HCT116 (cell line): ENCODE data around the gene OASL. TPM values are rescaled to one million over a fixed set of nuclear protein-coding genes. Genes with fewer than 3 reads are reported as not detected.

Experiments used
- ATAC-seq: fragments of 200-7000 bp; cut with Tn5 transposase; 2 replicates; pipeline ENCODE4 v1.9.1; 2020; ENCODE audit warnings: mild to moderate bottlenecking, moderate library complexity
- BruUV-seq: library from RNA; stranded (reverse); fragments of 400-500 nt; replicated peaks from 2 replicates; lab custom pipeline; 2021; lab: Mats Ljungman, UMichigan
- CTCF ChIA-PET: fragments of 300-600 bp; sonication (Branson Sonifier 250); formaldehyde crosslinking; loops from one replicate; lab custom pipeline; 2021; ENCODE audit warnings: antibody characterized with exemption; lab: Charles Lee
- POLR2A ChIA-PET: fragments of 300-600, 350-600 bp; sonication (Branson Sonifier 250); formaldehyde crosslinking; loops from one replicate; lab custom pipeline; 2021; ENCODE audit warnings: antibody characterized with exemption; lab: Charles Lee
- RAD21 ChIA-PET, 2 experiments: fragments of 300-600 bp; sonication (Branson Sonifier 250); formaldehyde crosslinking; loops; one replicate each; lab custom pipeline; 2023; ENCODE audit warnings: low total read pairs in 2 of 2; ENCODE audit not compliant: uncharacterized antibody in 2 of 2, unreplicated experiment in 2 of 2, low non-redundant PET in 1 of 2; lab: Charles Lee
- DNase-seq: peaks from one replicate; pipeline ENCODE4 v3.0.0-alpha.2; 2010; ENCODE audit warnings: low read depth, low spot score
- H2AFZ ChIP-seq: fragments of 200-600 bp; shearing (Covaris generic), sonication (generic); 2 replicates; pipeline ENCODE4 v1.6.1; 2017; ENCODE audit warnings: low read depth, mixed run types, mixed read lengths, antibody characterized with exemption, low read length; ENCODE audit not compliant: poor library complexity, severe bottlenecking
- H3K27ac ChIP-seq: 2 replicates; pipeline ENCODE4 v1.5.1; 2012; ENCODE audit warnings: low read depth, low read length
- H3K27me3 ChIP-seq: fragments of 200-600 bp; sonication (generic); 2 replicates; pipeline ENCODE4 v1.6.1; 2016; ENCODE audit warnings: mixed run types, low read length, mixed read lengths; ENCODE audit not compliant: insufficient read depth
- H3K36me3 ChIP-seq, 2 experiments: fragments of 200-500 bp in 1 of 2; fragments of 200-600 bp in 1 of 2; sonication (Bioruptor generic) in 1 of 2; sonication (generic) in 1 of 2; 2 replicates each; pipeline versions ENCODE4 v1.5.1 to v1.6.1; 2014 to 2016; ENCODE audit warnings: low read length in 2 of 2, inconsistent platforms in 1 of 2, mixed read lengths in 1 of 2, mixed run types in 1 of 2; ENCODE audit not compliant: insufficient read depth in 2 of 2, control insufficient read depth in 1 of 2
- H3K4me1 ChIP-seq, 2 experiments: fragments of 200-600 bp in 1 of 2; sonication (generic) in 1 of 2; 2 replicates each; pipeline versions ENCODE4 v1.5.1 to v1.6.1; 2012 to 2017; ENCODE audit warnings: low read length in 2 of 2, inconsistent platforms in 1 of 2, mild to moderate bottlenecking in 1 of 2, mixed read lengths in 1 of 2, mixed run types in 1 of 2, moderate library complexity in 1 of 2; ENCODE audit not compliant: insufficient read depth in 2 of 2, control insufficient read depth in 1 of 2
- H3K4me2 ChIP-seq: fragments of 200-600 bp; sonication (generic); 2 replicates; pipeline ENCODE4 v1.6.1; 2017; ENCODE audit warnings: mixed run types, low read length, mixed read lengths
- H3K4me3 ChIP-seq, 2 experiments: fragments of 200-600 bp in 1 of 2; sonication (generic) in 1 of 2; replicated peaks in 1 of 2; 2 replicates each; pipeline ENCODE4 v1.5.1; 2011 to 2016; ENCODE audit warnings: low read length in 2 of 2, control low read depth in 1 of 2, low read depth in 1 of 2, mild to moderate bottlenecking in 1 of 2, mixed read lengths in 1 of 2, mixed run types in 1 of 2
- H3K79me2 ChIP-seq: fragments of 200-600 bp; sonication (generic); 2 replicates; pipeline ENCODE4 v1.6.1; 2017; ENCODE audit warnings: mild to moderate bottlenecking, mixed run types, low read length, moderate library complexity, mixed read lengths; ENCODE audit not compliant: insufficient read depth
- H3K9ac ChIP-seq: fragments of 200-600 bp; sonication (generic); 2 replicates; pipeline ENCODE4 v1.6.1; 2016; ENCODE audit warnings: low read length, mixed read lengths
- H3K9me2 ChIP-seq: fragments of 200-600 bp; sonication (generic), shearing (Covaris generic); 2 replicates; pipeline ENCODE4 v1.6.1; 2017; ENCODE audit warnings: mixed run types, mild to moderate bottlenecking, moderate library complexity; ENCODE audit not compliant: insufficient read depth
- H3K9me3 ChIP-seq, 2 experiments: fragments of 200-500 bp in 1 of 2; fragments of 200-600 bp in 1 of 2; sonication (Bioruptor generic) in 1 of 2; sonication (generic) in 1 of 2; 2 replicates each; pipeline ENCODE4 v1.6.1; 2014 to 2017; ENCODE audit warnings: low read length in 2 of 2, mixed read lengths in 2 of 2, inconsistent platforms in 1 of 2, low read depth in 1 of 2, mild to moderate bottlenecking in 1 of 2, mixed run types in 1 of 2, moderate library complexity in 1 of 2; ENCODE audit not compliant: control insufficient read depth in 1 of 2, insufficient read depth in 1 of 2
- H4K20me1 ChIP-seq: fragments of 200-600 bp; sonication (generic), shearing (Covaris generic); 2 replicates; pipeline ENCODE4 v1.6.1; 2017; ENCODE audit warnings: mixed run types, mild to moderate bottlenecking, moderate library complexity; ENCODE audit not compliant: insufficient read depth
- CBX3 ChIP-seq: IDR thresholded peaks from 2 replicates; pipeline ENCODE4 v1.6.1; 2012; ENCODE audit warnings: low read depth
- CEBPB ChIP-seq: IDR thresholded peaks from 2 replicates; pipeline ENCODE4 v1.6.1; 2012; ENCODE audit warnings: low read depth
- EGR1 ChIP-seq: IDR thresholded peaks from 2 replicates; pipeline ENCODE4 v1.6.1; 2012; ENCODE audit warnings: low read depth
- ELF1 ChIP-seq: IDR thresholded peaks from 2 replicates; pipeline ENCODE4 v1.6.1; 2012; ENCODE audit warnings: low read depth, borderline replicate concordance
- EZH2 ChIP-seq: fragments of 200-600 bp; sonication (generic); IDR thresholded peaks from 2 replicates; pipeline ENCODE4 v1.6.1; 2017; ENCODE audit warnings: antibody characterized with exemption, mixed run types
- EZH2phosphoT487 ChIP-seq: fragments of 200-600 bp; IDR thresholded peaks from 2 replicates; pipeline ENCODE4 v1.6.1; 2018; ENCODE audit warnings: antibody characterized with exemption, borderline replicate concordance
- JUND ChIP-seq: IDR thresholded peaks from 2 replicates; pipeline ENCODE4 v1.6.1; 2012
- MAX ChIP-seq: IDR thresholded peaks from 2 replicates; pipeline ENCODE4 v1.6.1; 2012
- POLR2A ChIP-seq: IDR thresholded peaks from 2 replicates; pipeline ENCODE4 v1.7.0; 2011; ENCODE audit warnings: borderline replicate concordance; ENCODE audit not compliant: insufficient read depth, insufficient read length; ENCODE audit errors: extremely low read depth
- POLR2AphosphoS5 ChIP-seq: IDR thresholded peaks from 2 replicates; pipeline ENCODE4 v1.6.1; 2011; ENCODE audit warnings: mild to moderate bottlenecking, low read depth, low read length, moderate library complexity
- RAD21 ChIP-seq: IDR thresholded peaks from 2 replicates; pipeline ENCODE4 v1.6.1; 2012; ENCODE audit warnings: low read depth, mild to moderate bottlenecking
- SIN3A ChIP-seq: IDR thresholded peaks from 2 replicates; pipeline ENCODE4 v1.6.1; 2012; ENCODE audit warnings: low read depth
- SRF ChIP-seq: IDR thresholded peaks from 2 replicates; pipeline ENCODE4 v1.6.1; 2012; ENCODE audit warnings: low read depth
- TCF7L2 ChIP-seq: IDR thresholded peaks from 2 replicates; pipeline ENCODE4 v1.7.0; 2011; ENCODE audit warnings: borderline replicate concordance, inconsistent platforms; ENCODE audit not compliant: insufficient read depth, insufficient read length; ENCODE audit errors: extremely low read depth
- YY1 ChIP-seq: IDR thresholded peaks from 2 replicates; pipeline ENCODE4 v1.6.1; 2011; ENCODE audit warnings: low read length, low read depth, moderate library complexity, mild to moderate bottlenecking; ENCODE audit not compliant: insufficient replicate concordance; ENCODE audit errors: extremely low read depth
- ZBTB33 ChIP-seq: IDR thresholded peaks from 2 replicates; pipeline ENCODE4 v1.6.1; 2011; ENCODE audit warnings: mild to moderate bottlenecking, low read length, moderate library complexity; ENCODE audit not compliant: insufficient replicate concordance; ENCODE audit errors: extremely low read depth
- ZFX ChIP-seq: fragments of 450-650 bp; IDR thresholded peaks from 2 replicates; pipeline ENCODE4 v1.6.1; 2017
- intact Hi-C: fragments of 100-400 bp; cut with micrococcal nuclease; formaldehyde crosslinking; loops from 2 replicates; pipeline ENCODE4 v1.10.0; 2022
- total RNA-seq: library from RNA; stranded (reverse); gene quantifications from one replicate; pipeline ENCODE4 v1.2.1, GENCODE V29; 2021; ENCODE audit not compliant: unreplicated experiment
- TF ChIP-seq, protein P1 (sequence below): IDR thresholded peaks from 2 replicates; pipeline ENCODE4 v1.6.1; 2012

OASL gene
- total RNA-seq, 1 experiment from 2014 or later: 4.1 TPM

DNA sequence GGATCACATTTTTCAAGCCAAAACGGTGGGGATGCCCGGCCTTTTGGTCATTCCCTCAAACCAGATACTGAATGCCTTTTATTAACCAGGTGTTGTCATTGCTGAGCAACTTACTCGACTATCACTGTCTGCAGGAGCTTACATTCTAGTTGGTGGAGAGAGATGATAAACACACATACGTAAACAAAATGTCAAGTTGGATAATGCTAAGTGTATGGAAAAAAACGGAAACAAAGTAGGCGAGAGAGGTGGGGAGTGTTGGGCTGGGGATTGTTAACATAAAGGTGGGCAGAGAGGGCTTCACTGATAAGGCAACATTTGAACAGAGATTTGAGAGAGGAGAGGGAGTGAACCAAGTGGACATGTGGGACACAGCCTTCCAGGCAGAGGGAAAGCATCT lies 27.2 kb downstream of the OASL start:
- Histone ChIP-seq H3K27ac (no peak overlapping the region), H3K9me3 (no peaks in the 10 kb centered on the region), H3K27me3 (no peaks in the 10 kb centered on the region), H3K36me3 (peaks cover 9 to 17% of the 10 kb centered on the region in 2 experiments; a peak in 2 of 4 replicates), H3K9ac (no peak overlapping the region), H4K20me1 (no peaks in the 10 kb centered on the region), H3K4me2 (no peak overlapping the region), H3K4me3 (no peak overlapping the region), H2AFZ (no peak overlapping the region), H3K79me2 (peaks cover 16% of the 10 kb centered on the region), H3K4me1 (peaks cover 5 to 7% of the 10 kb centered on the region in 2 experiments; a peak in 3 of 4 replicates), H3K9me2 (no peaks in the 10 kb centered on the region)
- RAD21 ChIA-PET: no interaction called here
- CTCF ChIA-PET: no interaction called here
- no peak for ATAC-seq
- no TSS peak for BruUV-seq
- POLR2A ChIA-PET: no interaction called here
- intact Hi-C loops: no loop called here
- DNase-seq: no peak
- no peak for TF ChIP-seq RAD21
- TF ChIP-seq SRF: no peak
- TF ChIP-seq POLR2A: no peak
- TF ChIP-seq MAX: no peak
- TF ChIP-seq, protein P1, sequence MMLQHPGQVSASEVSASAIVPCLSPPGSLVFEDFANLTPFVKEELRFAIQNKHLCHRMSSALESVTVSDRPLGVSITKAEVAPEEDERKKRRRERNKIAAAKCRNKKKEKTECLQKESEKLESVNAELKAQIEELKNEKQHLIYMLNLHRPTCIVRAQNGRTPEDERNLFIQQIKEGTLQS: no peak
- no peak for TF ChIP-seq EGR1
- TF ChIP-seq JUND: no peak
- TF ChIP-seq TCF7L2: no peak
- no peak for TF ChIP-seq CBX3
- no peak for TF ChIP-seq EZH2
- no peak for TF ChIP-seq EZH2phosphoT487
- no peak for TF ChIP-seq POLR2AphosphoS5
- no peak for TF ChIP-seq ZFX
- TF ChIP-seq YY1: no peak
- TF ChIP-seq SIN3A: no peak
- TF ChIP-seq ELF1: no peak
- TF ChIP-seq CEBPB: no peak
- no peak for TF ChIP-seq ZBTB33
